Mucosa of descending colon (tissue), 3 donors: ENCODE measurements around the gene SZRD1. TPM values are rescaled to one million over a fixed set of nuclear protein-coding genes. Genes with fewer than 3 reads are reported as not detected.

Experiments
- ATAC-seq: fragments of 200-7000 bp; cut with Tn5 transposase; one replicate; pipeline ENCODE4 v1.9.1; 2020; ENCODE audit warnings: mild to moderate bottlenecking, moderate library complexity
- DNase-seq, 3 donors: peaks; one replicate each; pipeline ENCODE4 v3.0.0-alpha.2; 2020
- H3K36me3 ChIP-seq: fragments of 200-600 bp; one replicate; pipeline ENCODE4 v1.8.0; 2021; ENCODE audit warnings: low read depth, mild to moderate bottlenecking
- H3K4me1 ChIP-seq: fragments of 200-600 bp; one replicate; pipeline ENCODE4 v1.8.0; 2021; ENCODE audit warnings: low read depth, mild to moderate bottlenecking
- H3K4me3 ChIP-seq: fragments of 200-600 bp; one replicate; pipeline ENCODE4 v1.8.0; 2021; ENCODE audit warnings: mild to moderate bottlenecking
- H3K9me3 ChIP-seq: fragments of 200-600 bp; one replicate; pipeline ENCODE4 v1.8.0; 2021; ENCODE audit warnings: mild to moderate bottlenecking
- CTCF ChIP-seq: fragments of 200-600 bp; IDR thresholded peaks from one replicate; pipeline ENCODE4 v1.8.0; 2022; ENCODE audit warnings: antibody characterized with exemption, mild to moderate bottlenecking
- intact Hi-C, 2 donors: fragments of 100-400 bp; cut with DNase I in 1 of 2; cut with micrococcal nuclease in 1 of 2; formaldehyde crosslinking; loops; one replicate each; pipeline versions ENCODE4 v1.11.0 to v1.11.1; 2022; cut with DNase I, micrococcal nuclease
- total RNA-seq, 3 donors: library from RNA; stranded (reverse); fragmentation: NEBNext Ultra II Directional in 2 of 3; extraction: Animal tissue kit (Norgen Biotek cat#: 25700) in 2 of 3; gene quantifications; one replicate each; pipeline versions ENCODE4 v1.2.1 to v1.2.4, GENCODE V29; 2021 to 2023
- donor health status: DM: no; HTN: no; CAD: no; lungs with moderate emphysema.
- donor health status: DM: no; HTN: no; CAD: no.
- donor health status: DM: no; HTN: yes; CAD: no.

SZRD1 gene
- total RNA-seq, 3 donors from 2014 or later: 105 to 120 (median 112) TPM

DNA sequence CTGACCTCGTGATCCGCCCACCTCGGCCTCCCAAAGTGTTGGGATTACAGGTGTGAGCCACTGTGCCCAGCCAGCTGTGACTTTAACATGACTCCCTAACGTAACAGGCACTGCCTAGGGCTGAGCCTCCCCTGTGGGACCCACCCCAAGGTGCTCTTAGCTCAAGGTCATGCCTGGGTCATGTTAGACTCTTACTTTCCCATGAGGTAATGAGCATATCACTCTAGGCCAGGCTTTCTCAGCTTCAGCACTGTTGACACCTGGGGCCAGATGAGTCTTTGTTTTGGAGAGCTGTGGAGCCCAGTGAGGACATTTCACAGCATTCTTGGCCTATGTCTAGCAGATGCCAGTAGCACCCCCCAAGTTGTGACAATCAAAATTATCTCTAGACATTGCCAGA, 78.0 kb downstream of the SZRD1 start:
- no peak for ATAC-seq

DNA sequence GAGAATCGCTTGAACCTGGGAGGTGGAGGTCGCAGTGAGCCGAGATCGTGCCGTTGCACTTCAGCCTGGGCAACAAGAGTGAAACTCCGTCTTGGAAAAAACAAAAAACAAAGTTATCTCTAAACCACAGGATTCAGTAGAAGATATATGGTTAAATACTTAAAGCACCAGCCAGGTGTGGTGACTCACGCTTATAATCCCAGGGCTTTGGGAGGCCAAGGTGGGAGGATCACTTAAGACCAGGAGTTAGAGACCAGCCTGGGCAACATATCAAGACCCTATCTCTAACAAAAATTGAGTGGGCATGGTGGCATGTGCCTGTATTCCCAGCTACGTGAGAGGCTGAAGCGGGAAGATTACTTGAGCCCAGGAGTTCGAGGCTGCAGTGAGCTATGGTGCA, 79.1 kb downstream of the SZRD1 start:
- DNase-seq: no peak
- Histone ChIP-seq H3K9me3 (no peaks in the 10 kb centered on the region), H3K4me1 (peaks cover 14% of the 10 kb centered on the region), H3K4me3 (no peak overlapping the region), H3K36me3 (peaks cover 4% of the 10 kb centered on the region)
- no peak for TF ChIP-seq CTCF
- intact Hi-C loops: no loop called here
- ATAC-seq: no peak

More for the DNA sequence above, 78.0 kb downstream of the SZRD1 start:
- Histone ChIP-seq H3K36me3 (peaks cover 4% of the 10 kb centered on the region), H3K4me1 (peaks cover 16% of the 10 kb centered on the region), H3K4me3 (no peak overlapping the region), H3K9me3 (no peaks in the 10 kb centered on the region)
- no peak for TF ChIP-seq CTCF
- intact Hi-C loops: no loop called here
- DNase-seq: no peak

- intact Hi-C loops: no loop called here
- no peak overlapping the region for H3K4me3 ChIP-seq
- peaks cover 8% of the 10 kb centered on the region for H3K36me3 ChIP-seq
- no peaks in the 10 kb centered on the region for H3K9me3 ChIP-seq
- ATAC-seq (no peak), DNase-seq (no peak)
- H3K4me1 ChIP-seq: peaks cover 2% of the 10 kb centered on the region
- no peak for TF ChIP-seq CTCF
These were observed 80.6 kb downstream of the SZRD1 start for GRCh38 chr1:16447641-16448040.

Other genes starting within 250 kb of the SZRD1 start
- 10 to 100 TPM; 36.8 to 43.5 (median 43.5) TPM for gene EPHA2, start 211.2 kb upstream of the SZRD1 start, total RNA-seq
- gene ARHGEF19, start 154.6 kb upstream of the SZRD1 start, total RNA-seq: 10 to 100 TPM in 1 of 3 donors, 1 to 10 TPM in 2; 5.3 to 13.3 (median 9.0) TPM
- 1 to 10 TPM; 5.3 to 9.9 (median 5.9) TPM for gene CPLANE2, start 130.1 kb upstream of the SZRD1 start, total RNA-seq
- gene FBXO42, start 14.8 kb upstream of the SZRD1 start, total RNA-seq: 10 to 100 TPM; 12.9 to 20.6 (median 16.3) TPM
- gene SPATA21, start 70.2 kb downstream of the SZRD1 start, total RNA-seq: under 1 TPM in 1 of 3 donors, not detected in 2; 0.22 TPM
- 10 to 100 TPM; 34.4 to 50.9 (median 43.8) TPM for gene NECAP2, start 73.5 kb downstream of the SZRD1 start, total RNA-seq
- gene RNU1-1, start 147.0 kb downstream of the SZRD1 start, total RNA-seq: 1,000 to 10,000 TPM; 2,195 to 6,222 (median 2,378) TPM
- gene NBPF1, start 246.3 kb downstream of the SZRD1 start, total RNA-seq: 100 to 1,000 TPM in 2 of 3 donors, 10 to 100 TPM in 1; 80.2 to 169 (median 104) TPM